Epithelial cell of esophagus (primary cell): ENCODE results near the gene CTDP1.

ENCODE experiments used
- DNase-seq: peaks from one replicate; pipeline ENCODE4 v3.0.0; 2010; ENCODE audit warnings: low read depth
- H3K4me3 ChIP-seq: 2 replicates; pipeline ENCODE4 v1.5.1; 2011; ENCODE audit warnings: mild to moderate bottlenecking, low read length, control low read depth
- CTCF ChIP-seq: IDR thresholded peaks from 2 replicates; pipeline ENCODE4 v1.5.1; 2011; ENCODE audit warnings: low read depth, mild to moderate bottlenecking, low read length, control low read depth, inconsistent platforms; ENCODE audit not compliant: insufficient read depth; ENCODE audit errors: missing control alignments

CTDP1 gene

GRCh38 chr18:79662439-79662838 lies 17.2 kb upstream of the CTDP1 start:
- no peak for DNase-seq
- no peak for TF ChIP-seq CTCF
- H3K4me3 ChIP-seq = no peak overlapping the region

GRCh38 chr18:79664525-79665125 lies 15.0 kb upstream of the CTDP1 start:
- H3K4me3 ChIP-seq = no peak overlapping the region
- no peak for TF ChIP-seq CTCF
- DNase-seq = peak; percentile 91

GRCh38 chr18:79668203-79668602 lies 11.4 kb upstream of the CTDP1 start:
- no peak overlapping the region for H3K4me3 ChIP-seq
- DNase-seq = no peak

GRCh38 chr18:79672490-79673276 lies 6.9 kb upstream of the CTDP1 start:
- no peak overlapping the region for H3K4me3 ChIP-seq
- DNase-seq = no peak
- no peak for TF ChIP-seq CTCF

More at GRCh38 chr18:79668203-79668602, 11.4 kb upstream of the CTDP1 start:
- no peak for TF ChIP-seq CTCF

GRCh38 chr18:79677221-79677620 lies 2.4 kb upstream of the CTDP1 start:
- no peak overlapping the region for H3K4me3 ChIP-seq
- TF ChIP-seq CTCF = no peak
- no peak for DNase-seq

- DNase-seq = no peak
- H3K4me3 ChIP-seq = peak overlapping the region; percentile 78
- TF ChIP-seq CTCF = no peak
Observed at GRCh38 chr18:79677840-79678239, 1.8 kb upstream of the CTDP1 start.
